HepG2 (cell line): ENCODE data around the gene YIF1A. TPM values are rescaled to one million over a fixed set of nuclear protein-coding genes. Genes with fewer than 3 reads are reported as not detected.

Source experiments
- CEBPB ChIP-seq: IDR thresholded peaks from 2 replicates; pipeline ENCODE4 v1.6.1; 2011; ENCODE audit warnings: low read depth, low read length, improper control_type of control experiment, borderline replicate concordance
- FOXK1 ChIP-seq: sonication (generic); formaldehyde crosslinking; IDR thresholded peaks from 2 replicates; pipeline ENCODE4 v1.4.0; 2020; ENCODE audit warnings: low read depth, missing genetic modification reagents, borderline replicate concordance
- IRF9 ChIP-seq: sonication (generic); formaldehyde crosslinking; IDR thresholded peaks from 2 replicates; pipeline ENCODE4 v1.8.0; 2022; ENCODE audit warnings: missing genetic modification reagents, mild to moderate bottlenecking, borderline replicate concordance
- KLF6 ChIP-seq: IDR thresholded peaks from 2 replicates; pipeline ENCODE4 v1.8.0; 2016; ENCODE audit warnings: missing biosample characterization, missing genetic modification reagents
- MAZ ChIP-seq, 2 experiments: sonication (generic) in 1 of 2; formaldehyde crosslinking in 1 of 2; IDR thresholded peaks; 2 replicates each; pipeline versions ENCODE4 v1.5.0 to v1.6.1; 2012 to 2020; ENCODE audit warnings: low read depth in 2 of 2, mild to moderate bottlenecking in 2 of 2, borderline replicate concordance in 1 of 2, improper control_type of control experiment in 1 of 2, low read length in 1 of 2, missing genetic modification reagents in 1 of 2, moderate library complexity in 1 of 2
- PATZ1 ChIP-seq: sonication (generic); formaldehyde crosslinking; IDR thresholded peaks from 2 replicates; pipeline ENCODE4 v1.4.0; 2020; ENCODE audit warnings: missing genetic modification reagents
- PHF21A ChIP-seq: sonication (generic); formaldehyde crosslinking; IDR thresholded peaks from 2 replicates; pipeline ENCODE4 v1.5.0; 2020; ENCODE audit warnings: mild to moderate bottlenecking, missing genetic modification reagents
- RBFOX2 ChIP-seq: fragments of 200-400 bp; formaldehyde crosslinking; IDR thresholded peaks from 2 replicates; pipeline ENCODE4 v1.6.1; 2017; ENCODE audit warnings: low read depth, mild to moderate bottlenecking, low read length
- RELA ChIP-seq: sonication (generic); formaldehyde crosslinking; IDR thresholded peaks from 2 replicates; pipeline ENCODE4 v1.4.0; 2020; ENCODE audit warnings: missing genetic modification reagents
- RNF2 ChIP-seq: fragments of 450-650 bp; conservative IDR thresholded peaks from 2 replicates; pipeline ENCODE4 v1.6.1; 2016; ENCODE audit warnings: low read depth
- SKI ChIP-seq: fragments of 450-650 bp; IDR thresholded peaks from one replicate; pipeline ENCODE4 v1.6.1; 2018; ENCODE audit warnings: mild to moderate bottlenecking; ENCODE audit not compliant: partially characterized antibody
- SMARCE1 ChIP-seq: fragments of 450-650 bp; IDR thresholded peaks from 2 replicates; pipeline ENCODE4 v1.6.1; 2017; ENCODE audit warnings: borderline replicate concordance
- SP140L ChIP-seq: sonication (generic); formaldehyde crosslinking; IDR thresholded peaks from 2 replicates; pipeline ENCODE4 v1.4.0; 2020; ENCODE audit warnings: missing genetic modification reagents, borderline replicate concordance
- SRSF4 ChIP-seq: fragments of 200-400 bp; formaldehyde crosslinking; IDR thresholded peaks from one replicate; pipeline ENCODE4 v1.6.1; 2018; ENCODE audit warnings: mild to moderate bottlenecking, low read depth, low read length, moderate library complexity; ENCODE audit not compliant: poor library complexity, severe bottlenecking
- WIZ ChIP-seq: sonication (generic); formaldehyde crosslinking; IDR thresholded peaks from 2 replicates; pipeline ENCODE4 v1.5.1; 2020; ENCODE audit warnings: mild to moderate bottlenecking, missing genetic modification reagents
- ZBTB3 ChIP-seq: sonication (generic); formaldehyde crosslinking; IDR thresholded peaks from 2 replicates; pipeline ENCODE4 v1.4.0; 2020; ENCODE audit warnings: low read depth, mild to moderate bottlenecking, moderate library complexity, missing genetic modification reagents, borderline replicate concordance
- ZBTB46 ChIP-seq: sonication (generic); formaldehyde crosslinking; IDR thresholded peaks from 2 replicates; pipeline ENCODE4 v1.4.0; 2020; ENCODE audit warnings: mild to moderate bottlenecking, missing genetic modification reagents, borderline replicate concordance
- ZIK1 ChIP-seq: sonication (generic); formaldehyde crosslinking; IDR thresholded peaks from 2 replicates; pipeline ENCODE4 v1.5.0; 2020; ENCODE audit warnings: mild to moderate bottlenecking, low read depth, missing genetic modification reagents, borderline replicate concordance
- ZNF138 ChIP-seq: sonication (generic); formaldehyde crosslinking; IDR thresholded peaks from 2 replicates; pipeline ENCODE4 v1.5.0; 2020; ENCODE audit warnings: mild to moderate bottlenecking, low read depth, missing genetic modification reagents
- ZNF441 ChIP-seq: sonication (generic); formaldehyde crosslinking; IDR thresholded peaks from 2 replicates; pipeline ENCODE4 v1.7.0; 2021; ENCODE audit warnings: missing genetic modification reagents, borderline replicate concordance
- ZNF484 ChIP-seq: sonication (generic); formaldehyde crosslinking; IDR thresholded peaks from 2 replicates; pipeline ENCODE4 v1.5.1; 2020; ENCODE audit warnings: mild to moderate bottlenecking, low read depth, missing genetic modification reagents, borderline replicate concordance
- ZNF619 ChIP-seq: sonication (generic); formaldehyde crosslinking; IDR thresholded peaks from 2 replicates; pipeline ENCODE4 v1.4.0; 2020; ENCODE audit warnings: mild to moderate bottlenecking, missing genetic modification reagents
- ZNF792 ChIP-seq: IDR thresholded peaks from 2 replicates; pipeline ENCODE4 v1.6.1; 2016
- polyA plus RNA-seq, 8 experiments: library from polyadenylated mRNA; depleted of rRNA in 3 of 8; stranded (reverse) in 7 of 8; unstranded in 1 of 8; fragments of >200 nt; fragmentation: Illumina TruSeq in 4 of 8; extraction: Trizol in 4 of 8; gene quantifications; 2 replicates each; pipeline versions ENCODE4 v1.2.1 to v1.2.3, GENCODE V29; 2011 to 2016; ENCODE audit warnings: low read depth in 4 of 8, missing spikeins in 1 of 8, mixed read lengths in 1 of 8; ENCODE audit not compliant: insufficient read depth in 1 of 8
- total RNA-seq, 5 experiments: library from RNA; depleted of rRNA; stranded (reverse); fragments of >200 nt; fragmentation: Illumina TruSeq; extraction: Trizol; gene quantifications; 2 replicates each; pipeline ENCODE4 v1.2.3, GENCODE V29; 2016; ENCODE audit warnings: low read depth in 1 of 5

YIF1A gene
- total and polyA plus RNA-seq, 2 of the 13 experiments (the other 11 are each of a cell fraction or from before 2014, with no cell fraction given) = 133 to 145 TPM

GRCh38 chr11:66336234-66337102, 47.5 kb upstream of the YIF1A start, which contains the start of gene RIN1 (continued):
- TF ChIP-seq ZBTB3 (CRISPR knock-in tag) = no peak
- peak; percentile 63; the same call in 1 of the 2 replicates for TF ChIP-seq ZIK1 (CRISPR knock-in tag)
- peak; percentile 89 for TF ChIP-seq PHF21A (CRISPR knock-in tag)
- TF ChIP-seq SRSF4 = no peak
- TF ChIP-seq FOXK1 (CRISPR knock-in tag) = peak; percentile 42; the same call in 1 of the 2 replicates
- peak; percentile 99 for TF ChIP-seq PATZ1 (CRISPR knock-in tag)
- no peak for TF ChIP-seq CEBPB
- TF ChIP-seq ZNF138 (CRISPR knock-in tag) = no peak
- peak; percentile 24; the same call in 1 of the 2 replicates for TF ChIP-seq RBFOX2
- TF ChIP-seq IRF9 (CRISPR knock-in tag) = peak; percentile 87; the same call in 1 of the 2 replicates
- TF ChIP-seq WIZ (CRISPR knock-in tag) = no peak
- peak; percentile 55 for TF ChIP-seq SKI
- TF ChIP-seq RELA (CRISPR knock-in tag) = peak; percentile 48; the same call in 1 of the 2 replicates
- TF ChIP-seq MAZ (IDR thresholded peaks at IDR 0.05; ENCODE audit: borderline replicate concordance, low read depth, low read length) = peak; percentile 90
- peak; percentile 93 for TF ChIP-seq MAZ (CRISPR knock-in tag; IDR thresholded peaks at IDR 0.05; ENCODE audit: low read depth)
- peak; percentile 56 for TF ChIP-seq ZNF792 (CRISPR knock-in tag)
- 0 out of 2 replicates have a peak, but pooled peaks have one; percentile 85 for TF ChIP-seq SP140L (CRISPR knock-in tag)
- TF ChIP-seq ZNF619 = no peak
- 0 out of 2 replicates have a peak, but pooled peaks have one; percentile 65 for TF ChIP-seq RNF2
- TF ChIP-seq ZNF484 (CRISPR knock-in tag) = no peak
- no peak for TF ChIP-seq SMARCE1
- TF ChIP-seq ZNF441 (CRISPR knock-in tag) = no peak; the same call in 1 of the 2 replicates
- no peak for TF ChIP-seq ZBTB46
- no peak for TF ChIP-seq KLF6 (CRISPR knock-in tag)
